Left lung (tissue), 10 donors: Measurements from ENCODE around the gene ETV6. TPM values are rescaled to one million over a fixed set of nuclear protein-coding genes. Genes with fewer than 3 reads are reported as not detected.

Experiments used
- ATAC-seq: fragments of 200-7000 bp; cut with Tn5 transposase; one replicate; pipeline ENCODE4 v1.9.1; 2020; ENCODE audit warnings: moderate library complexity
- DNase-seq, 4 donors: peaks; one replicate each; pipeline ENCODE4 v3.0.0-alpha.2; 2013 to 2020
- H3K27ac ChIP-seq, 2 donors: fragments of 200-600 bp; sonication (generic) in 1 of 2; one replicate each; pipeline versions ENCODE4 v1.5.0 to v1.8.0; 2020 to 2021
- H3K27me3 ChIP-seq, 2 donors: fragments of 200-600 bp; sonication (generic) in 1 of 2; one replicate each; pipeline versions ENCODE4 v1.5.0 to v1.8.0; 2020 to 2021
- H3K36me3 ChIP-seq, 2 donors: fragments of 200-600 bp; sonication (generic) in 1 of 2; one replicate each; pipeline versions ENCODE4 v1.5.0 to v1.8.0; 2020 to 2021
- H3K4me1 ChIP-seq, 2 donors: fragments of 200-600 bp; one replicate each; pipeline ENCODE4 v1.8.0; 2021
- H3K4me3 ChIP-seq, 2 donors: fragments of 200-600 bp; sonication (generic) in 1 of 2; one replicate each; pipeline versions ENCODE4 v1.5.0 to v1.8.0; 2020 to 2021; ENCODE audit warnings: mild to moderate bottlenecking in 1 of 2
- H3K9me3 ChIP-seq, 2 donors: fragments of 200-600 bp; sonication (generic) in 1 of 2; one replicate each; pipeline versions ENCODE4 v1.5.0 to v1.8.0; 2020 to 2021
- intact Hi-C, 2 donors: fragments of 100-400 bp; cut with DNase I; formaldehyde crosslinking; loops; one replicate each; pipeline versions ENCODE4 v1.11.2 to v1.14.2; 2022
- polyA plus RNA-seq, 6 donors: library from polyadenylated mRNA; unstranded; fragments of 120-200 nt; gene quantifications; one replicate each; pipeline ENCODE4 v1.2.1, GENCODE V29; 2013; ENCODE audit not compliant: insufficient read length in 6 of 6
- total RNA-seq, 2 donors: library from RNA; stranded (reverse); fragmentation: NEBNext Ultra II Directional; extraction: Animal tissue kit (Norgen Biotek cat#: 25700); gene quantifications; one replicate each; pipeline ENCODE4 v1.2.1, GENCODE V29; 2021
- TF ChIP-seq, protein P1 (sequence below), 2 donors: fragments of 200-600 bp; sonication (generic) in 1 of 2; IDR thresholded peaks; one replicate each; pipeline versions ENCODE4 v1.5.0 to v1.8.0; 2021; ENCODE audit warnings: antibody characterized with exemption in 2 of 2
- donor health status: DM: no; HTN: yes; CAD: no.
- donor health status: DM: no; HTN: no; CAD: no.

ETV6 gene
- total and polyA plus RNA-seq, 8 donors: 16.0 to 44.7 (median 17.1) TPM

DNA sequence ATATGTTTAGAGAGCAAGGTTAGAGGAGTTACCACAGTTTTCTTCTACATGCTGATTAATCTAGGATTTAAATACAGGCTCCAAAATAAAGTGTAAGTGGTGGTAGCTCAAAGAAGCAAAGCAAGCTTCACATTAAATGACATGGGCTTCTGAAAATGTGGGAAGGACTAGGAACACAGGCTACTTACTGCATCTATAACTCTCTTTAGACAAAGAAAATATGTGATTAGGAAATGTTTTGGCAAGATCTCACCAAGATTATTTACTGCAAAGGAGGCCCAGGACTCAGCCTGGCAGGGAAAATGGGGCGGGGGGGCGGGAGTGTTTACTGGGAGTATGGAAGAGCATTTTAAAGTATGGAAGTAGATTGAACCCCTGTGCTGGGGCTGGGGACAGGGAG lies 39.4 kb downstream of the ETV6 start:
- H3K36me3 ChIP-seq: no peaks in the 10 kb centered on the region
- peaks cover 17 to 84% of the 10 kb centered on the region in 2 donors for H3K4me1 ChIP-seq
- ATAC-seq (no peak), DNase-seq (no peak)
- H3K27ac ChIP-seq: no peak overlapping the region
- no peaks in the 10 kb centered on the region for H3K27me3 ChIP-seq
- H3K9me3 ChIP-seq: no peaks in the 10 kb centered on the region
- TF ChIP-seq, protein P1, sequence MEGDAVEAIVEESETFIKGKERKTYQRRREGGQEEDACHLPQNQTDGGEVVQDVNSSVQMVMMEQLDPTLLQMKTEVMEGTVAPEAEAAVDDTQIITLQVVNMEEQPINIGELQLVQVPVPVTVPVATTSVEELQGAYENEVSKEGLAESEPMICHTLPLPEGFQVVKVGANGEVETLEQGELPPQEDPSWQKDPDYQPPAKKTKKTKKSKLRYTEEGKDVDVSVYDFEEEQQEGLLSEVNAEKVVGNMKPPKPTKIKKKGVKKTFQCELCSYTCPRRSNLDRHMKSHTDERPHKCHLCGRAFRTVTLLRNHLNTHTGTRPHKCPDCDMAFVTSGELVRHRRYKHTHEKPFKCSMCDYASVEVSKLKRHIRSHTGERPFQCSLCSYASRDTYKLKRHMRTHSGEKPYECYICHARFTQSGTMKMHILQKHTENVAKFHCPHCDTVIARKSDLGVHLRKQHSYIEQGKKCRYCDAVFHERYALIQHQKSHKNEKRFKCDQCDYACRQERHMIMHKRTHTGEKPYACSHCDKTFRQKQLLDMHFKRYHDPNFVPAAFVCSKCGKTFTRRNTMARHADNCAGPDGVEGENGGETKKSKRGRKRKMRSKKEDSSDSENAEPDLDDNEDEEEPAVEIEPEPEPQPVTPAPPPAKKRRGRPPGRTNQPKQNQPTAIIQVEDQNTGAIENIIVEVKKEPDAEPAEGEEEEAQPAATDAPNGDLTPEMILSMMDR (IDR thresholded peaks at IDR 0.05): no peak
- H3K4me3 ChIP-seq: no peak overlapping the region
- intact Hi-C loops: no loop called here

DNA sequence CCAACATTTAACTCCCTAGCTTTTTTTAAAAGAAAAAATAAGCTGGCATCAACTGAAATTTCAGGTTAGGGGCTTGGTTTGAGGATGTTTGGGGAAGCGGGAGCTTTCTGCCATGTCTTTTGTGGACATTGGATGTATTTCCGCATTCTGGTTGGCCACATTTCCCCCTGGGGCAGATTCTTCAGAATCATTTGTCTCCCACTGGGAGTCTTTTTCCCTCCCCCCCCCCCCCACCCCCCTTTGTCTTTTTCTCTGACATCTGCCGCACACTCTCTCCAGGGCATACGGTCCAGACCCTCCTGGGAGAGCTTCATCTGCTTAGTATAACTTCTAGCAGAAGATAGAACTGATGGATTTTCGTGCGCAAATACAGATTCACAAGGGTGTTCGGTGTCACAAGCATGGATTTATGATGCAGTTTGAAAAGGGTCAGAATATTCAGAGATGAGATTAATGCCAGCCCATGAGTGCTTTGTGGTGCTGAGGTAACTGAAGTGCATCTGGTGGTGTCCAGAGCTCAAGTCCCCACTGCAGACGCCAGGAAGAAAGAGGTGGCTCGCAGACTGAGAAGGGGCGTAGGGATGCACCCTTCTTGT lies 40.2 kb downstream of the ETV6 start:
- intact Hi-C loops: no loop called here

DNA sequence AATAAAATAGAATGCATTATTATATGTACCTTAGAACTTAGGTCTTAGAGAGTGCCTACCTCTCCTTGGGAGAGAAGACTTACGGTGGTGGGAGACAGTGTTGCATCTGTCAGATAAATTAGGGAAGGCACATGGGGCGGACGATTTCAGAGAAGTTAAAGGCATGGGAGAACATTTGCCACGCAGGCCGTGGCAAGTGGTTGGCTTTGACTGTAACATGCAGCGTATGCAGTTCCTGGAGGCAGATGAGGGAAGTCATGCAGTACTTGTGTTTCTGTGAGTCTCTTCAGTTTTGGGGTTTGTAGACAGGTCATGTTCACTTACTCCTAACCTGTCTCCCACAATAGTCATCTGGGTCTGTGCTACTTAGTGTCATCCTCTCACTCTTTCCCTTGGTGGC lies 43.6 kb downstream of the ETV6 start:
- intact Hi-C loops: no loop called here
- H3K36me3 ChIP-seq: no peaks in the 10 kb centered on the region
- H3K27me3 ChIP-seq: no peaks in the 10 kb centered on the region
- no peaks in the 10 kb centered on the region for H3K9me3 ChIP-seq
- H3K27ac ChIP-seq: no peak overlapping the region
- TF ChIP-seq, protein P1 (IDR thresholded peaks at IDR 0.05): no peak
- peaks cover 6 to 62% of the 10 kb centered on the region in 2 donors for H3K4me1 ChIP-seq
- DNase-seq (no peak), ATAC-seq (peak; percentile 39)
- no peak overlapping the region for H3K4me3 ChIP-seq

More for the DNA sequence above, 40.2 kb downstream of the ETV6 start:
- ATAC-seq: no peak
- no peak for DNase-seq
- Histone ChIP-seq H3K27ac (no peak overlapping the region), H3K4me3 (no peak overlapping the region), H3K36me3 (no peaks in the 10 kb centered on the region), H3K4me1 (peaks cover 17 to 75% of the 10 kb centered on the region in 2 donors), H3K27me3 (no peaks in the 10 kb centered on the region), H3K9me3 (no peaks in the 10 kb centered on the region)
- TF ChIP-seq, protein P1 (IDR thresholded peaks at IDR 0.05): no peak

DNA sequence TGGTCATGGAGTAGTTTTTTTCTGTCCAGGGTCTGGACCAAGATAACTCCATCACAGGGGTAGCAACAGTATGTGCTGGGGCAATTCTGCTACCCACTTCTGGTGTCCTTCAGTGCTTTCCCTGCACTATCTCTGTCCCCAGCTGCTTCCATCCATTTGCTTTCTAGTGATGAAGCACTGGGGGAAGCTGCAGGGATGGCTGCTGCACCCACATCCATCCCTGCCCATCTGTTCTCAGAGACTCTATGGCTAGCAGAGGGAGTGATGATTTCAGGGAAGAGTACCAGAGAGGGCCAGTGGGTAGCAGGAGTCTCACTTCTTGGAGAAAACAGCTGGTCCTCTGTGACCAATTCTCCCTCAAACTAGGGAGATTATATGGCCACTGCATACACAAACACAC lies 44.1 kb downstream of the ETV6 start:
- intact Hi-C loops: no loop called here
- TF ChIP-seq, protein P1 (IDR thresholded peaks at IDR 0.05): no peak
- H3K36me3 ChIP-seq: no peaks in the 10 kb centered on the region
- no peaks in the 10 kb centered on the region for H3K9me3 ChIP-seq
- DNase-seq (no peak), ATAC-seq (no peak)
- peaks cover under 1 to 62% of the 10 kb centered on the region in 2 donors for H3K4me1 ChIP-seq
- H3K27me3 ChIP-seq: no peaks in the 10 kb centered on the region
- H3K4me3 ChIP-seq: no peak overlapping the region
- H3K27ac ChIP-seq: no peak overlapping the region

DNA sequence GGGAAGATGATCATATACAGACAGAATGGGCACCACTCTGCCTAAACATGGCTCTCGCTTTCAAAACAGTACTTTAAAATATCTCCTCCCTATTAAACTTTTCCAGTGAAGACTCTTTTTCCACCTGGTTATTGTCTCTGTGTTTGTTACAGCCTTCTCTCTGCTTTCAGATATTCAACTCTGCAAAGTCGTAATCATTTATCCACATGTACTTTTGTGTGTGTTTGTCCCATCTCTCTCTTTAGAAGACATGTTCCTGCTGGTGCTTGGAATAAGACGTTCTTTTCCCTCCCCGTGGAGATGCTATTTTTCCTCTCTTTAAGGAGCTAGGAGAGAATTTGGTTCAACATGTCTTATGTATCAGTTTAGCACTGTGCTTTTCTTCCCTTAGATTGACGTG lies 45.1 kb downstream of the ETV6 start:
- intact Hi-C loops: no loop called here
- H3K9me3 ChIP-seq: no peaks in the 10 kb centered on the region
- no peak for ATAC-seq
- TF ChIP-seq, protein P1 (IDR thresholded peaks at IDR 0.05): no peak
- no peaks in the 10 kb centered on the region for H3K27me3 ChIP-seq
- H3K4me1 ChIP-seq: peaks cover 0 to 55% of the 10 kb centered on the region in 2 donors
- no peak for DNase-seq
- no peaks in the 10 kb centered on the region for H3K36me3 ChIP-seq
- no peak overlapping the region for H3K4me3 ChIP-seq
- H3K27ac ChIP-seq: no peak overlapping the region
